SJSA1 (cell line): ENCODE data around the gene CBLN3. TPM values are rescaled to one million over a fixed set of nuclear protein-coding genes. Genes with fewer than 3 reads are reported as not detected.

Source experiments
- DNase-seq, 2 experiments: peaks; one replicate each; pipeline ENCODE4 v3.0.0-alpha.2; 2015 to 2020; ENCODE audit warnings: low spot score in 2 of 2, low read depth in 1 of 2
- H3K27ac ChIP-seq: fragments of 250-450 bp; sonication (Bioruptor Pico); 2 replicates; pipeline ENCODE4 v1.5.1; 2020; ENCODE audit warnings: mild to moderate bottlenecking, moderate library complexity
- H3K27me3 ChIP-seq: fragments of 250-450 bp; sonication (Bioruptor Pico); replicated peaks from 2 replicates; pipeline ENCODE4 v1.5.1; 2020; ENCODE audit warnings: mild to moderate bottlenecking, moderate library complexity
- H3K36me3 ChIP-seq: fragments of 250-450 bp; sonication (Bioruptor Pico); 2 replicates; pipeline ENCODE4 v1.5.1; 2020; ENCODE audit warnings: mild to moderate bottlenecking
- H3K4me1 ChIP-seq: fragments of 250-450 bp; sonication (Bioruptor Pico); replicated peaks from 2 replicates; pipeline ENCODE4 v1.6.1; 2021; ENCODE audit warnings: mild to moderate bottlenecking
- H3K4me3 ChIP-seq: fragments of 250-450 bp; sonication (Bioruptor Pico); 2 replicates; pipeline ENCODE4 v1.5.1; 2020; ENCODE audit warnings: mild to moderate bottlenecking
- H3K9me3 ChIP-seq: fragments of 250-450 bp; sonication (Bioruptor Pico); replicated peaks from 2 replicates; pipeline ENCODE4 v1.5.1; 2020; ENCODE audit warnings: mild to moderate bottlenecking
- total RNA-seq: library from RNA; depleted of rRNA; stranded (reverse); fragments of >200 nt; shearing (Covaris generic); gene quantifications from 2 replicates; pipeline ENCODE4 v1.2.3, GENCODE V29; 2014

The CBLN3 gene
- total RNA-seq, 1 experiment from 2014 or later: 0.84 TPM

DNA sequence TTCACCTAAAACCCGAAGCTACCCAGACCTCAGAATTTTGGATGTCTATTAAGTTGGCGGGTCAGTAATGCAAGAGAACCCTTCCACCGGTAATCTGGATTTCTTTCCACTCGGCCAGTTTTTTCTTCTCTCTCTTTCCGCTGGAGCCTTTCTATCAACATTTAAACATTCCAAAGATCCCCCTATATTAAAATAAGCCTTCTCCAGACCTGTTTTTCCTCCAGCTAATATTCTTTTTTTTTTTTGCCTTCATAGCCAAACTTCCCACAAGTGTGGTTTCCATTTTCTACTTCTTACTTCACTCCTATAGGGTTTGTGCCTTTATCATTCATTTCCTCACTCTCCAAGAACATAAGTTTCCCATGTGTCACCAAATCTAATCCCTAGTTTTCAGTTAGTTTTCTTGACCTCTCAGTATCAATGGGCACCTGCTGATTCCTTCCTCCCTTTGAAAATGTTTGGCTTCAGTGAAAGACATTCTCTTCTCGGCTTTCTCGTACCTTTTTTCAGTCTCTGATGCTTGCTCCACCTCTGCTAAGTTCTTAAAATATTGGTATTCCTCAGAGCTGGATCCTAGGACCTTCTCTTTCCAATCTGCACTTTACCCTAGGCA, 13.7 kb upstream of the CBLN3 start:
- DNase-seq: no peak

DNA sequence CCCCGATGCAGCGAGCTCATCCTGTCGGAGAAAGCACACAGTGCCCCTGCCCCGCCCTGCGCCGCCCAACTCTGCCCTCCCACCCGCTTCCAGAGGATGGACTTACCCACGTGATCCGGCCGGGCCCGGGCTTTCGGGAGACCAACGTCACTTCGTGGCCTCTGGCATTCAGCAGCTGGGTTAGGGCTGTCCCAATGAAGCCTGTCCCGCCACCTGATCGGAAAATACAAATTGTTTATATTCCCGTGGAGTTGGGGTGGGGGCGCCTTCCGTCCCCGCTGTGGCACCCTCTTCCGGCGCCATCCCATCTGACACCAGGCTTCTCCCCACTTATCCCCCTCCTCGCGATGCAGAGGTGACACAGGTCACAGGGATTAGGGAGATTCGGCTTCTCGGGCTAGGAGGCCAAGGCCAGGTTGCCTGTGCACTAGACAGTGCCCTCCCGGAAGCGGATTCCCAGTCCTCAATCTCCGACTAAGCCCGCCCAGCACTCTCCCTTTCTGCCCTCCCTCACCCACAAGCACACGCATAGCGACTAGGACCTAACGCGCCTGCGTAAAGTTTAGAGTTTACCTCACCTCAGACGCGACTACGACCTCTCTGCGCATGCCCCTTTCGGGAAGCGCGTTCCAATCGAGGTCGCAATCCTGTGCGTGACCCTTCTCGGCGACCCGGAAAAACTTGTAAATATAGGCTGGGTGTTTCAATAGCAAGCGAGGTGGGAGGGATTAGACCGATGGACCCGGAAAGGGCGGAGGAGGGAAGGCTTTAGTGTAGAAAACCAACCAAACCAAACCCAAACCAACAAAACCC, 13.0 kb upstream of the CBLN3 start, which contains the start of gene SDR39U1:
TSS of gene SDR39U1 (minus strand) at position 537 of the 813 bp plus-strand sequence. CDS start at position 530, 7 bp downstream.
- Histone ChIP-seq H3K27me3 (no peaks in the 10 kb centered on the region), H3K9me3 (no peaks in the 10 kb centered on the region), H3K36me3 (peaks cover 39% of the 10 kb centered on the region), H3K27ac (peak within 1 kb of the TSS; percentile 97), H3K4me1 (peaks cover 3% of the 10 kb centered on the region; the same call in 1 of the 2 replicates), H3K4me3 (peak within 1 kb of the TSS; percentile 54)
- peak; percentile 96 to 97 for DNase-seq

More for the DNA sequence above, 13.7 kb upstream of the CBLN3 start:
- Histone ChIP-seq H3K36me3 (peaks cover 32% of the 10 kb centered on the region), H3K4me3 (peak overlapping the region; percentile 54), H3K27me3 (no peaks in the 10 kb centered on the region), H3K4me1 (peaks cover 3% of the 10 kb centered on the region; the same call in 1 of the 2 replicates), H3K9me3 (no peaks in the 10 kb centered on the region), H3K27ac (peak overlapping the region; percentile 4; the same call in 1 of the 2 replicates)

DNA sequence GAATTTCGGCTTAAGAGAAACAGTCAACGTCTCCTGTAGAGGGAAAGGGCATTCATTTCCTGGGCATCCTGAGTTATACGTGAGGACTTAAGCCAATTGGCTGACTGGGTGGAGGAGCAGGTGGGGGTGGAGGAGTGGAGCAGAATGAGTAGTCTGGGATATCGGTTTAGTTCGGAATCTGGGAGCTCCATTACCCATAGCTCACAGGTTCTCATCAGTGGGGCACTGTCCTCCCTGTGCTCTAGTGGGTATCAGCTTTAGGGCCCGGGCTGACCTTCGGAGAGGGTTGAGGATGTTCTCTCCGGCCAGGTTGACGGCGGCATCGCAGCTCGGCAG, 12.4 kb upstream of the CBLN3 start:
- Histone ChIP-seq H3K36me3 (peaks cover 44% of the 10 kb centered on the region), H3K4me1 (peaks cover 3% of the 10 kb centered on the region; the same call in 1 of the 2 replicates), H3K27me3 (no peaks in the 10 kb centered on the region), H3K9me3 (no peaks in the 10 kb centered on the region), H3K4me3 (peak overlapping the region; percentile 54), H3K27ac (peak overlapping the region; percentile 97)
- no peak for DNase-seq

DNA sequence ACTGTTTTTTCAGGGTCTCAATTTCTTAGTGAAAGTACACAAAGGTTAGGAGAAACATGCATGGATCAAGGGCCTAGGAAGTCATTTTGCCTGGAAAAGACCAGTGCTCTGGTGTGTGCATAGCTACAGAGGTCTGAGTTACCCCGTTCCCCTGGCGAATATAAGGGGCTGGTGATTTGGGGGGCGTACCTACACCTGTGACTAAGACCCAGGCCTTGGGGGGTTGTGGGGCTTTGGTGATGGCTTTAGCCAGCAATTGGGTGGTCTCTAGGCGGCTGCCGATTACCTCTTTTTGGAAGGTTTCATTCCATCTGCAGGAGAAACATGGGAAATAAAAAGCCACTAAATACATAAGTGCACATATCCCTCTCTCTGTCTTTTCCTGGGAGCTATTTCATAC, 12.0 kb upstream of the CBLN3 start:
- Histone ChIP-seq H3K4me3 (peak overlapping the region; percentile 54), H3K4me1 (peaks cover 3% of the 10 kb centered on the region; the same call in 1 of the 2 replicates), H3K36me3 (peaks cover 48% of the 10 kb centered on the region), H3K9me3 (no peaks in the 10 kb centered on the region), H3K27me3 (no peaks in the 10 kb centered on the region), H3K27ac (no peak overlapping the region)
- no peak for DNase-seq

DNA sequence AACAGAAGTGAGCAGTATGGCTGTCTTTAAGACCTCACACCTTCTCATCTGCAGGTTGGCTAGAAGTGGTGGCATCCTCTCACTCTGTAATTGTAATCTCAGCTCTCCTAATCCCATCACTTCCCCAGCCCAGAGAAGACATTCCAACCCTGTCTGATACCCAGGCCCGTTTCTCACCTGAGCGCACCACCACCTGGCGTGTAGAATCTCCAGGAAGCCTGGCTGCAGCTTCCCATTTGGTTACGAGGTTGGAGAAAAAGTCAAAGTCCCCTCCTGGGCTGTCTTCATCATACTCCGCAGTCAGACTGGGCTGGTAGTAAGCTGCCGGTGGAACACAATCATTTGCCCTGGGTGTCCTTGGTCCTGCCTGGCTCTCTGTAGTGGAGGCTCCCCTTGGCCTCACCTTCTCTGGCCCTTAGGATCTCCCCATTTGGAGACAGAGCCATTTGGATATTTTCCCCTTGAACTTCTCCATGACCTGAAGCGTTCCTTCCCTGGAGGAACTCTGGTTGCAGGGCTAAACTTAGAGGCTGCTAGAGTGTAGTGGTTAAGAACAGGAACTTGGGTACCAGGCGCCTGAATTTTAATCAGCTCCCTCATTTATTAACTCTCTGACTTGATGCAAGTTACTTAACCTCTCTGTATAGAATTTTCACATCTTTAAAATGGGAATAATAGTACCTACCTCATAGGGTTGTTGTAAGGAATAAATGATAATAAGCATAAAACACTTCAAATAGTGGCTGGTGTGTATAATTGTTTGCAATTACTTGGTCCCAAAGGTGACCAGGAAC, 11.3 kb upstream of the CBLN3 start:
- H3K9me3 ChIP-seq: no peaks in the 10 kb centered on the region
- H3K4me1 ChIP-seq: peaks cover 3% of the 10 kb centered on the region; the same call in 1 of the 2 replicates
- DNase-seq: no peak
- H3K4me3 ChIP-seq: no peak overlapping the region
- H3K27me3 ChIP-seq: no peaks in the 10 kb centered on the region
- H3K36me3 ChIP-seq: peaks cover 55% of the 10 kb centered on the region
- no peak overlapping the region for H3K27ac ChIP-seq

DNA sequence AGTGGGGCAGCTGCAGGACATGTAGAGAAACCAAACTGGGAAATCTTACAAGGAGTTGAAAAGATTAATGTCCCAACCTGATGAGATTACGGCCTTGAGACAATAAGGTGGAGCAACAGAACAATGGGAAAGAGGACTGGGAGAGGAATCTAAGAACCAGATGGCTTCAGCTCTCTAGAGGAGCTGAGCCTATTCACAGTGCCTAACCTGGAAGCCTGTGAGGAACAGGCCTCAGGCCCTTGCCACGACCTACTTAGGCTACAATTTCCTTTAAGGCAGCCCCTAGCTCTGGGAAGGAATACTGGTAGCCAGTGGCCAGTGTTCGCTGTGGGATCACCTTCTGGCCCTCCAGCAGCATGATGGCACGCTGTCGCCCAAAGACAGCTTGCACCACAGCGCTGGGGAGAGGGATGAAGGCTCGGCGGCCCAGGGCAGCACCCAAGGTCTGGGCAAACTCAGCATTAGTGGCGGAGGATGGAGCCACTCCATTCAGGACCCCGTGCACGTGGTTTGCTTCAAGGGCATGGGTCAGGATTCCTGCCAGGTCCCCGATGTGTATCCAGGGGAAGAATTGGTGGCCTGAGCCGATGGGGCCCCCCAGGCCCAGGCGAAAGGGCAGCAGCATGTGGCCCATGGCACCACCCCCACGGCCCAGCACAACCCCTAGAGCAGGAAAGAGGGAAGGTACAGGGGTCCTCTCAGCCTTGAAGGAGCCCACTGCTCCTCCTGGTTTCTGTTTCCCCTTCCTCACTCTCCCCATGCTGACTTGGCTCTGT, 10.6 kb upstream of the CBLN3 start:
- no peak for DNase-seq
- Histone ChIP-seq H3K27ac (no peak overlapping the region), H3K36me3 (peaks cover 63% of the 10 kb centered on the region), H3K9me3 (no peaks in the 10 kb centered on the region), H3K4me3 (no peak overlapping the region), H3K27me3 (no peaks in the 10 kb centered on the region), H3K4me1 (peaks cover 3% of the 10 kb centered on the region; the same call in 1 of the 2 replicates)

DNA sequence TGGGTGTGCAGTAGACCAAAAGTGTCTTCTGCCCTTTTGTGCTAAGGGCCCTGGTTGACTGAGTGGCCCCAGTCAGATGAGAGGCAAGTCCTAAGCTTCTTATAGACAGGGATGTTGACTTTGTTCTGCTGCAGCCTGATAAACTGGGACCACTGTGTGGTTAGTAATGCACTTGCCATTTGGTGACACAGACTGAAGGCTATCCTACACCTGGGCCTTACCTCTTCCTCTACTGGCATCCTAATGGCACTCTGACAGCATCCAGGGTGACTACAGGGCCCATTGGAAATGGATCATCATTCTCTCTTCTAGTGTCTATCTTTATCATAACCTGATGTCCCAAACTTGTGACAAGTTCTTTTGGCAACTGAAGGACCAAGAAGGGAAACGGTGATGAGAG, 9.8 kb upstream of the CBLN3 start:
- Histone ChIP-seq H3K4me1 (peaks cover 3% of the 10 kb centered on the region; the same call in 1 of the 2 replicates), H3K4me3 (no peak overlapping the region), H3K9me3 (no peaks in the 10 kb centered on the region), H3K27ac (no peak overlapping the region), H3K36me3 (peaks cover 69% of the 10 kb centered on the region), H3K27me3 (no peaks in the 10 kb centered on the region)
- no peak for DNase-seq

DNA sequence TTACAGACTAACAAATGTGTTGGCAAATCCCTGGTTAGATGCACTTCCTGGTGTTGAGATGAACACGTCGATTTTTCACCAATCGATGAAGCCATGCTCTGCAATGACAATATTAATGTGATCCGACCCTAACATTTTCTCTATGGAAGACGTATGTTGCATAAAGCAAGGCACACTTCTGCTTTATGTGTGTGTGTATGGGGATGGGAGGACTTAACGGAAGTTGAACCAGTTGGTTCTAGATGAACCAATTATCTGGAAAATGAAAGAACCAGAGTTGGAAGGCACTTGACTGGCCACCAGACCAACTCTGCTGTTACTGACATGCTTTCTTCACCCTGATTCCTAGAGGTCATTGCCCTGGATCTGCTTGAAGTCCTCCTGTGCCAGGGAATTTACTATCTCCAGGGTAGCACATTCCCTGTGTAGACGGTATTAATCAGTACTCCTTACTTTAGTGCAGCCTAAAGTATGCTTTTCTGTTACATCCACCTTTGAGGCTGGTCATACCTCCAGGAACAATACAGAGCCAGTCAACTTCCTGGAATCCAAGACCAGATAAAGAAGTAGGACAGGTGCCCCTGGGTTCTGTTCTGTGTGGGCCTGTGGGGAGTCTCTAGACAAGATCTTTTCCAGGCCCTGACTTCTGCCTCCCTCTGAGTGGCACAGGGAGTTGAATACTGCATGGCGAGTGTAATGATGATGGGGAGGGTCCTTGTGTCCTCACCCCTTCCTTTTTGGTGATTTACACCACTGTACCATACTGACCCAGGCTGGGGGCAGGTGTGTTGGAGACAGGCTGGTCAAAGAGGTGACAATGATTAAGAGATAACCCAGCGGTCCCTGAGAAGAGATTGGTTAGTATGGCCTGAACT, 9.0 kb upstream of the CBLN3 start:
- H3K4me3 ChIP-seq: no peak overlapping the region
- no peaks in the 10 kb centered on the region for H3K9me3 ChIP-seq
- peaks cover 77% of the 10 kb centered on the region for H3K36me3 ChIP-seq
- no peaks in the 10 kb centered on the region for H3K27me3 ChIP-seq
- no peak overlapping the region for H3K27ac ChIP-seq
- H3K4me1 ChIP-seq: peaks cover 1% of the 10 kb centered on the region; the same call in 1 of the 2 replicates
- DNase-seq: no peak

DNA sequence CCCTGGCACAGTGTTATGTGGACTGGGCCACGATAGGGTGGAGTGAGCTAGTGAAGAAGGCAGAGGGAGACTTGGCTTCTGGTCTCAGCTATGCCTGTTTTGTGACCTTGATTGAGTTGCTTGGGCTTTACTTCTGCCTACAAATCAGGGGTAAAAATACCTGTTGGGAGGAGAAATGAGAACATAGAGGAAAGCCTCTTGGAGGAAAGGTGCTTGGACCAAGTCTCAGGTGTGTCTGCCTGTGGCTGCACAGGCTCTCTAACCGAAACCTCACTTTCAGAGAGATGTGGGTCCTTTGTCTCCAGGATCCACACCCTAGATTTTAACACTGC, 8.2 kb upstream of the CBLN3 start:
- H3K9me3 ChIP-seq: no peaks in the 10 kb centered on the region
- H3K4me3 ChIP-seq: no peak overlapping the region
- H3K27me3 ChIP-seq: no peaks in the 10 kb centered on the region
- H3K4me1 ChIP-seq: no peaks in the 10 kb centered on the region; the same call in 1 of the 2 replicates
- no peak overlapping the region for H3K27ac ChIP-seq
- H3K36me3 ChIP-seq: peaks cover 85% of the 10 kb centered on the region
- DNase-seq: no peak

DNA sequence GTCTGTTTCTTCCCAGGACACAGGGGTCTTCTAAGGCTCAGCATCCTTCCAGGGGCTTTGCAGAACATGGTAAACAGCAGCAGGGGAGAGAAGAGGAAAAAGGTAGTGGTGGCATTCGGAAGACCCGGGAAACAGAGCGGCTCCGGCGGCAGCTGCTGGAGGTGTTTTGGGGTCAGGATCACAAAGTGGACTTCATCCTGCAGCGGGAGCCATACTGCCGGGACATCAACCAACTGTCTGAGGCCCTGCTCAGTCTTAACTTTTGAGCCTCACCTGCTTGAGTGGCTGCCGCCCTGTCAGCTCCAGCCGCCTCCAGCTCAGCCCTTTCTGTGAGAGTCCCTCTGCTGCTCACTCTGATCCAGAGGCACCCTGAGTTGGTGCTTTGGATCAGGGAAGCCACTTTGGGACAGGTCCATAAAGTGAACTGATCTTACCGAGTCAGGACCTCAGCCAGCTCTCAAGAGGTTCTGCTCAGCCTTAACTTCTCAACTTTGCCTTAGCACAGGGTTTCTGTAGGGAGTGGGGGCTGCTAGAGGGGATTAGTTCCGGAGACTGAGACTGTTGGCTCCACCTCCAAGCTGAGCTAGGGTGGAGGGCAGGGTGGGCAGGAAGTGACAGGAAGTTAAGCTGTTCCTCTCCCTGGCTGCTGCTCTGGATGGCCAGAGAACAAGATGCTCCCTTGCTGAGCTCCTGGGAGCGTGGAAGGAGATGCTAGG, 7.7 kb upstream of the CBLN3 start:
- no peak overlapping the region for H3K4me3 ChIP-seq
- no peak overlapping the region for H3K27ac ChIP-seq
- H3K9me3 ChIP-seq: no peaks in the 10 kb centered on the region
- peaks cover 90% of the 10 kb centered on the region for H3K36me3 ChIP-seq
- DNase-seq: no peak
- no peaks in the 10 kb centered on the region; the same call in none of the 2 replicates for H3K4me1 ChIP-seq
- no peaks in the 10 kb centered on the region for H3K27me3 ChIP-seq

DNA sequence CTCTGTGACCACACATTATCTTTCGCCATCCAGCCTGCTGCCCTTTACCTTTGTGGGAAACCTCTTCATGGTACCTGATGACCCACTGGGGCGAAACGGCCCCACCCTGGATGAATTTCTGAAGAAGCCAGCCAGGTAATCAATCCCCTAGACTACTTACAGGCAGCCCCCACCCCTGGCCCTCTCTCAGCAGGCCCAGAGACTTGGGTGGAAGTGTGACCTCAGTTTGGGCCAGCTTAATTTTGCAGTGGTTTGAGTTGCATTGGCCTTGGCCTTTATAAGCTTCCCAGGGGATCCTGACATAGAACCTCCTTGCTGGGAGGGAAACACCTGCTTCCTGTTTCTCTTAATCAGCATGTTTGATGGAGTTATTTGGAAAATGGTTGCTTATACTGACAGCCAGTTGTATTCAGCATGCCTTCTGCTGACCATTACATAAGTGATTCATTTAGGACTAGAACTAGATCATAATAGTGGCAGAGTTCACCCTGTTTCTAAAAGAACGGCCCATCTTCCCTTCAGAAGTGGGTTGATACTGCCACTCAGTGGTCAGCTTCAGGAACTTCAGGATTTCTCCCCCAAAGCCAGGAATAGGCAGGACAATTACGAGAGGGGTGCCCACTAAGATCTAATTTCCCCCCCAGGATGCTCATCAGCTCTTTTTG, 7.0 kb upstream of the CBLN3 start:
- Histone ChIP-seq H3K9me3 (no peaks in the 10 kb centered on the region), H3K4me1 (peaks cover 7% of the 10 kb centered on the region), H3K36me3 (peaks cover 97% of the 10 kb centered on the region), H3K27me3 (no peaks in the 10 kb centered on the region), H3K4me3 (no peak overlapping the region), H3K27ac (no peak overlapping the region)
- peak in 1 of 2 experiments; percentile 53 for DNase-seq

DNA sequence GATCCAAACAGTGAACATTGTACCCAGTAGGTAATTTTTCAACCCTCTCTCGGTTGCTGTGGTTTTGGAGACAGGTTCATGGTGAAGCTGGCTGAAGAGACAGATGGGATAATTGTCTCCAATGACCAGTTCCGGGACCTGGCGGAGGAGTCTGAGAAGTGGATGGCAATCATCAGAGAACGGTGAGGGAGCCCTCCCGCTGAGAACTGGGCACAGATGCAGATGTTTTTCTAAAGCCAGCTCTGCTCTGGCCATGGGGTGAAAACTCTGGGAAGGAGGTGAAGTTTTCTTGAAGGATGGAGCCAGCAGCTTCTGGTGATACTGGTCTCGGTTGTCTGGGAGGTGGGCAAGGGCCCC, 6.5 kb upstream of the CBLN3 start:
- Histone ChIP-seq H3K9me3 (no peaks in the 10 kb centered on the region), H3K4me1 (peaks cover 12% of the 10 kb centered on the region), H3K4me3 (no peak overlapping the region), H3K27ac (no peak overlapping the region), H3K27me3 (no peaks in the 10 kb centered on the region), H3K36me3 (peaks cover 99% of the 10 kb centered on the region)
- no peak for DNase-seq
